T-helper 1 cell (primary cell): Measurements from ENCODE around the gene PSMG4.

ENCODE experiments used
- DNase-seq, 5 donors: peaks; one replicate each; pipeline ENCODE4 v3.0.0-alpha.2; 2012 to 2020

PSMG4 gene

DNA sequence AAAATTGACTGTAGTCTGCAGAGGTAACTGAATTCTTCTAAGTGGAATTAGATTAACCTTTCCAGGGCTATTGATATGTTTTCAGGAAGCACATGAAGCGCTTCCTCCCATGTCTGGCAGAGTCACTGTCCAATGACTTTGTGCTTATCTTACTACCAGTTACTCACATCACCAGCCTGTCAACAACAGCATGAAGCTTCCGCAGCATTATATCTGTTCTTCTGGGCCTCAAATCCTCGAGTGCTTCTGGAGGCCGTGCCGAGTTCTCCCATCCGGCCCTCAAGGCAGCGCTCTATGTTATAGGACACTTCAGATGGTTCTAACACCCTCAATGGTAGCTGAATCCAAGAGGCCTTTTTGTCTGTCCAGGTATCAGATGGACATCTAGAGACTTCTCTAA lies 33.2 kb downstream of the PSMG4 start:
- no peak for DNase-seq

DNA sequence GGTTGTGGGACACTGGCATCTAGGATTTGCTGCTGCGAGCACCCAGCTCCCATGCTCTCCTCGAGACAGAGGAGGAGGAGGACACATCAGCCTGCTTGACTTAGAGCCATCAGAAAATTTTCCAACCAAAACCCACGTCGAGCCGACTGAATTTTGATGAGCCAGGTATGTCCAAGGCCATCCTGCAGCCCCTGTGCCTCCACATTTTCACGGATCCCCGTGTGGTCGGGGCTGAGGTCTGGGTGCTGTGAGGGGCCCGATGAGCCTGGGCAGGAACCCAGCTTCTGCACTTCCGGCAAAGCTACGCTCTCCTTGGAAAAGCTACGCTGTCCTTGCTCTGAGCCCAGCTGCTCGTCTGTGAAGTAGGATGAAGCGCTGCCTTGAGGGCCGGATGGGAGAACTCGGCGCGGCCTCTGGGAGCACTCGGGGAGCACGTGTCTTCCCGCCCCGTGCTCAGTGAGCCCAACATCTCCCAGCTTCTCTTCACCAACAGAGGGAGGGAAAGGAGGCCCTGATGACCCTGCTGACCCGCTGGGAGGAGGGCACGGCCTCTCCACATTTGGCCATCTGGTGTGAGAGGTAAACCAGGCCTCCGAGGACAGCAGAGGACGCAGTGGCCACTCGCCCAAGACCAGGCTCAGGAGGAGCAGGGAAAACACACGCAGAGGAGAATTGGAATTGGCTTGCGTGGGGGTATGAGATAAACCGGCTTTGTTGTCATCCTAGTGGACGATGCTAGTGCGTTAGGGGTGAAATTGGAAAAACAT lies 33.9 kb downstream of the PSMG4 start:
- DNase-seq: no peak

DNA sequence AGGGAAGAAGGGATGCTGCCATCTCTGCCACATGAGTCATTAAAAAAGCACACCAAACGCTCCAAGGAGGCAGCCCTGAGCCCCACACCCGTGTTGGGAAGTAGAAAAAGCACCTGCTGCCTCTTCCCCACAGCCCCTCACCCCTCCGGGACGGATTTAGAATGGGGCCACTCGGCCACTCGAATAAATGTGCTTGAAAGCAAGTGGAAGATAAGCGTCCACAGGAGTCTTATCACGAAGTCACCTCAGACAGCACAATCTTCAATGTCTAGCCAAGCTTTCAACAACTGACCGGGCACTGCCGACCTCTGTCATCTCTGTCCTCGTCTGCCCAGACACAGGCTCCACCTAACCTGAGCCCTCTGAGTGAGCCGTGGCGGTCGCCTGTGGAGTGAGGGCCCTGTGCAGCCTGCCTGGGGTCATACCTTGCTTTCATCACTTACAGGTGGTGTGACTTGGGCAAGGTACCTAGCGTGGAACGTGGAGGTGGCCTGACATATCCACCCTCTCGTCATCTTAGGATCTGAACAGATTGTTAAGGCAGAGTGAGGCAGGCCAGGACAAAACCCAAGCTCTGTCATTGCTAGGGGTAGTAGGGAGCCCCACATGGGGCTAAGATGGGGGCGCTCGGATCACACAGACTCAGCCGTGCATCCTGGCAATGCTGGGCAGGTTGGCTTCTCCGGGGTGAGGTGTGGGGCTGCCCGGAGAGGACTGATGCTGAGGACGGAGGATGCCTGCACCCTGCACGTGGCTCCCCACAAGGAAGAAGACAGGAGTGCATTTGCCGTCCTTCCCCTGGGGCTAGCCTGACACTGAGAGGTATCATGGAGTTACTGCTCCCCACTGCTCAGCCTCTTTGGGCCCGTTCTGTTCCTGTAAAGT lies 34.8 kb downstream of the PSMG4 start:
- DNase-seq: no peak

DNA sequence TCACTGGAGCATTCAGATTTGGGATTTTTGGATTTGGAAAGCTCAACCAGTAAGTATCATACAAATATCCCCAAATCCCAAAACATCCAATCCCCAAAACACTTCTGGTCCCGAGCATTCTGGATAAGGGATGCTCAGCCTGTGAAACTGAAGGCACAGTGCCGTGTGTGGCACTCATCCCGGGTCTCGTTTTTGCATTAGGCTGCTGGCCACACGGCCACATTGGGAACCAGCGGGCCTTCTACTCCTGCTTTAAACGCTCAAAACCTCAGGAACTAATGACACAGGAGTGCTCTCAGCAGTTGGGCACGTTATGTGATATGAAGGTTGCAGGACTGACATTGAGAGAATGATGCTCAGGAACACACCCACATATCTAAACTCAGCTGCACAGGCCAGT lies 35.6 kb downstream of the PSMG4 start:
- no peak for DNase-seq

DNA sequence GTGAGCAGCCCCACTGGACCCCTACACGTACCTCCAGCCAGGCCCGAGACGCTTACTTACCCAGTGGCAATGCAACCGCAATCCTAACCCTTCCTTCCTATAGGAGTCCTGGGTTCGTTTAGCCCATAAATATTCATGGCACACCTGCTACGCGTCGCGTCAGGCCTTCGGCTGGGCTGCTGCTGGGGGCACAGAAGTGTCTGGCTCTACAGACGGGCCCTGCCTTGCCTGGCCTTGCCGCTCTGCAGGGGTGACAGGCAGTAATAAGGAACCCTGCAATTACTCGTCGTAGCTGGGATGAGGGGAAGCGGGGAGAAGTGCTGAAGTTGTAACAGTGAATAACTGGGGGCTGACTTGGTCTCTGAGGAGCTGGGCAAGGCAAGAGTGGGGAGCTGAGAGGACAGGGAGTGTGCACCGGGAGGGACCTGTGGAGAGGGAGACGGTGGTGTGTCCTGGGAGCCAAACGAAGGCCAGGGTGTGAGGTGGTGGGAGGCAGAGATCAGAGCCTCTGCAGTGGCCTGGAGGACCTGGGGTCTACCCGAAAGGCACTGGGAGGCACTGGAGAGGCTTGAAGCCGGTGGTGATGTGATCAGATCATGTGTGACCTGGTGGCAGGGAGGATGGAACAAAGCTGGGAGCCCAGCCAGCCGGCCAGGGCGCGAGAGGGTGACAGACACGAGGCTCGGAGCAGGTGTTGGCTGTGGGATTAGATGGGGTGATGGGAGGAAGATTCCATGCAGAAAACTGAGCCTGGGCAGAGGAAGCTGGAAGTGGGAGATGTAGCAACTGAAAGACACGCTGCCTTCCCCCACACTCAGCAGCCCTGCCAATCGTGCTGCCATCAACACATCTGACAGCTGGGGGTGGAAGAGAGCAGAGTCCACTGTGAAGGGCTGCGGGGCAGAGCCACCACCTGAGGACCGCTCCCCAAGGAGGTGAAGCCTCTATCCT lies 36.4 kb downstream of the PSMG4 start:
- DNase-seq: no peak

DNA sequence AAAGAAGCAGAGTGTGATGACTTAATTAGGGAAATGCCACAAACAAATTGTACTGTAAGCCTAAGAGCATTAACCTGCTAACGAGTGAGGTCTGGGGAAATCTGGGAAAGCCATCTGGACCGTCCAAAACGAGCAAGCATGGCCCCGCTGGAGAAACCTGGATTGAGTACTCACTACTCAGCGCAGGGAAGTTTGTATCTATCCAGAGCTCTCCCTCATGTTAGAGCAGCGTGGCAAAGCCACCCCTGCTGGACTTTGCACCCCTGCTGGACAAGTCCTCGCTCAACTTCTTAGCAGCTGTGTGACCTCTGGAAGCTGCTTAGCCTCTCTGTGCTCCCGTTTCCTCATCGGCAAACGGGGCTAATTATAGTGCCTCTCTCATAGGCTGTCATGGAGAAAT lies 37.3 kb downstream of the PSMG4 start:
- no peak for DNase-seq

GRCh38 chr6:3296537-3296936 lies 37.8 kb downstream of the PSMG4 start:
- DNase-seq: no peak

DNA sequence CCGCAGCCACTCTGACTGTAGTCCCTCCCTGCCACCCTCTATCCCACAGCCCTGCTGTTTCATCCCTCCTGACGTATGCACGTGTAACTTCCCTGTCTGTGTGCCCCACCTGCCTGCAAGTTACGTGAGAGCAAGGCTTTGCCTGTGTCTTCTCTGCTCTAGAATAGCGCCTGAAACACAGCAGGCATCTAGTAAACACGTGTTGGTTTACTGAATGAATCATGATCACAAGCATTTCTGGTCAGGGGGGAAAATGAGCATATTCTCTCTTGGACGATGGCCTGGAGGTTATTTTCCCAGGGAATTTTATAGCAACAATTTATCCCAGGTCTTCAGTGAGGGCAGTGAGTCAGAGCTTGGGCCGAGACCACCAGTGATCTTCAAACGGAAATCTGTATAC lies 38.3 kb downstream of the PSMG4 start:
- no peak for DNase-seq

- DNase-seq: no peak
Measured at GRCh38 chr6:3297909-3298308, 39.2 kb downstream of the PSMG4 start.

DNA sequence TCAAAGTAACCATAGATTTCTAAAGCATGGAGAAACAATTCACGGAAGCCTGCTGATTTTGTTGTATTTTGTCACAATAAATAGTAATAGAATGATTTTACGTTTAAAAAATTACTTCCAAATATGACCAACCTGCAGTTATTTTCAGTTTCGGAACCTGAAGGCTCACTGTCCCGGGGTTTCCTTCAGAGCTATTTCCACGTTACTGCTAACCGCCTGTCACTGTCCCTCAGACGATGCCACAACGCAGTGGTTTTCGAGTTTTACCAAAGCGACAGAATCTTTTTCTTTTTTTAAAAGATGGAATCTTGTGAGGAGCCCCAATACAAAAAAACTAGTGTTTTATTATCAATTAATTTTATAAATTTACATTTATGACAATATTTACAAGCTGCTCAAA lies 40.5 kb downstream of the PSMG4 start:
- no peak for DNase-seq

GRCh38 chr6:3301506-3301905 lies 42.8 kb downstream of the PSMG4 start:
- DNase-seq: no peak

GRCh38 chr6:3303795-3304411 lies 45.2 kb downstream of the PSMG4 start:
- no peak for DNase-seq

DNA sequence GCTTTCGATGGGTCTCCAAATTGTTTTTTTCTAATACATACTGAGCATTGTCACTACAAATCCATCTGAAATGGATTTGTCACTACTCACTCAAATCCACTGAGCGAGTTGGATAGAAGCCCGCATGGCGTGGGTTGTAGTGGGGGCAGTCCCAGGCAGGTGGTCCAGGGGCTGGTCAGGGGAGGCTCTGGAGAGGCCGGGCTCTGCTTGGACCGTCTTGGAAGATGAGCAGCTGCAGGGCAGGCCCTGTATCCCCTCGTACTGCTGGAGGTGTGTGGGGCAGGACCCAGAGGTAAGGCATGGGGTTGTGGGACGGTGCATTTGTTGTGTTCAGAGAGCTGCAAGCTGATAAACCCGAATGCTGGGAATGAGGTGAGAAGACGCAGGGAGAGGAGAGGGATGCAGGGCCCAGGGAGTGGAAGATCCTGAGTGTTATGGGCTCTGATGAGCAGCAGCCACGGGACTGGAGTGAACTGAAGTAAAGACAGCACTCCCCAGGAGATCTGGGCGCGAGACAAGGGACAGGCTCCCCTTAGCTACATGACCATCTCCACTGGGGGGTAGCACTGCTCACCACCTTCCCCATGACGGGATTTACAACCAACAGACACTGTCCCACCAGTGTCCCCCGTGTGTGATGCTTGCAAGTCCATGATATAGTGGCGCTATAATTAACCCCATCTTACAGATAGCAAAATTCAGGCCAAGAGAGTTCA lies 45.9 kb downstream of the PSMG4 start:
- DNase-seq: no peak

DNA sequence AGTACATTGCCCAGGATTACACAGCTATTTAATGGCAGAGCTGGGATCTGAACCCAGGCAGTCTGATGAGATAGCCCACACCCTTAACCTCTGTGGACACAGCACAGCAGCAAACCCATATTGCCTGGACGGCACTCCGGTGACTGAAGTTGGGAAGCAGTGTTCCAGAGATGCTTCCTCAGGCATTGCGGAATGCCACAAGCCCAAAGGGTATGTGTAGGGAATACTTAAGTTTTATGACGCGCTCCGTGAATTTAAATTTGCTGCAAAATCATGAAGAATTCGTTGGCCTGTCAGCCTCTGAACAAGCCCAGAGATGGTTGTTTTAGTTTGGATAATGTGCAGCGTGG lies 46.4 kb downstream of the PSMG4 start:
- no peak for DNase-seq

DNA sequence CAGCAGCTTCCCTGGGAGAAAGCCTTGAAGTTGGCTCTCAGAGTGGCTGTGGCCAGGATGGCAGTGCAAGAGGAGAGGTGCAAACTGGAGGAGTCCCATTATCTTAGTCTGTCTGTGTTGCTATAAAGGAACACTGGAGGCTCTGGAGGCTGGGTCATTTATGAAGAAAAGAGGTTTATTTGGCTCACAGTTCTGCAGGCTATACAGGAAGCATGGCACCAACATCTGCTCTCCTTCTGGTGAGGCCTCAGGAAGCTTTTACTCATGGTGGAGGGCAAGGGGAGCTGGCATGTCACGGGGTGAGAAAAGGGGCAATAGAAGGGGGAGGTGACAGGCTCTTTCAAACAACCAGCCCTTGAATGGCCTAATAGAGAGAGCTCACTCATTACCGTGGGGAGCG lies 47.1 kb downstream of the PSMG4 start:
- DNase-seq: no peak

DNA sequence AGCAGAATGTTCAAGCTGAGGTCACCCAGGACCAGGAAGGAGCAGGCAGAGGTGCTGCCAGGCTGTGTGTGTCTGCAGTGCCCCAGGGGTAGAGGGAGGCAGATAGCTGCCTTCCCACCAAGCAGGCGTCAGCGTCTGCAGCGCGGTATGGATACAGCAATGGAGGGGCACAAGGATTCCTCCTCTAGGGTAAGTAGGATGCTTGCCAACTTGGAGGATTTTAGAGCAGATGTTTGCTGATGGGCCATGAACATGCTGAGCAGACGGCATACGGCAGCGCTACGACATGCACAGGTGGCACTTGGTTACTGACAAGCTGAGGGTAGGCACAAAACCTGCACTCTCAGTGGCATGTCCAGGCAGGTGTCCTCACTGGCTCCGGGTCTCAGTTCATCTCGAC lies 48.1 kb downstream of the PSMG4 start:
- no peak for DNase-seq

DNA sequence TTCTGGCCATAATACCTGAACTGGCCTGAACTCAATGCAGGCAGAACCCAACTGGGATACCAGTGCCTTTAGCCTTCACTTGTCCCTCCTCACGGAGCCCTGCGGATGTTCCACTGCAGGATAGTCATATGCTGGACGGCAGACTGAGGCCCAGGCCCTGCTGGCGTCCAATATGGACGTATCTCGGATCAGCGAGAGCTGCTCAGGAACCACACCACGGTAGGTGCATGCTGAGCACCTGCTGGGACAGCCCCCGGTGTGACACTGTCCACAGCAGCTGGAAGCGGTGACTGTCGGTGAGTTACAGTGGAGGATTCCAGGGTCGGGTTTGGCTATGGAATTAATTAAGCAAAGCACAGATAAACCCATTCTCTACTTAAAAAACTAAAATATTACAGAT lies 48.7 kb downstream of the PSMG4 start:
- DNase-seq: no peak

GRCh38 chr6:3308106-3308505 lies 49.4 kb downstream of the PSMG4 start:
- no peak for DNase-seq

- no peak for DNase-seq
Measured at GRCh38 chr6:3309391-3310050, 50.8 kb downstream of the PSMG4 start.

DNA sequence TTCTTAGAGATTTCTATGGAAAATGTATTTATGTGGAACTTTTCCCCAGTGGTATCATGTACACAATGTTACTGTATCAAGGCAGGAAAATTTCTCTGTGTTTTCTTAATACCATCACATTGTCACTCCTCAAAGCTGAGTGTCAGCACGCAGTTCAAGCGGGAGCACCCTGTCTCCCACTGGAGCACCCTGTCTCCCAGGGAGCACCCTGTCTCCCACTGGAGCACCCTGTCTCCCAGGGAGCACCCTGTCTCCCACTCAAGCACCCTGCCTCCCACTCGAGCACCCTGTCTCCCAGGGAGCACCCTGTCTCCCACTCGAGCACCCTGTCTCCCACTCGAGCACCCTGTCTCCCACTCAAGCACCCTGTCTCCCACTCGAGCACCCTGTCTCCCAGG lies 51.3 kb downstream of the PSMG4 start:
- no peak for DNase-seq

DNA sequence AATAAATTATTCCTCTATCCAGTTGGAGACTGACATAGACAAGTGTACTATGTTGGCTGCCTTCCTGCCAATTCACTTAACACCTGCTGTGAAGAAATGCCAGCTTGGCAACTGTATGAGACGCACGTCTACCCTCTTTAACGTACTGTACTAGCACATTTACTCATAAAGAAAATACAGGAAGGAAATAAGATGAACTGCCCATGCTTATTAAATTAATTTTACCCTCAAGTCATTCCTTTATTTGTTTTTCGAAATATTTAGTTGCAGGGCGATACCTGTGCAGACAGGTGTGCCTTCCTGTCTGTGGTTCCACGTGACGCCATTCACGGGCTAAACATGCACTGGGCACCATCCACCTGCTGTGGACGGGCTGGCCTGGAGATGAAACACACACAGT lies 52.0 kb downstream of the PSMG4 start:
- no peak for DNase-seq

GRCh38 chr6:3311826-3312225 lies 53.1 kb downstream of the PSMG4 start:
- no peak for DNase-seq
